Gastroesophageal sphincter (tissue), 4 donors: ENCODE measurements around the gene SEMA6B. TPM values are rescaled to one million over a fixed set of nuclear protein-coding genes. Genes with fewer than 3 reads are reported as not detected.

Experiments used
- ATAC-seq: fragments of 150-250 bp; one replicate; pipeline ENCODE4 v1.9.1; 2016; ENCODE audit warnings: mild to moderate bottlenecking, moderate library complexity
- H3K27ac ChIP-seq, 4 donors: fragments of 200-600 bp; sonication (generic) in 3 of 4; 1 replicate in 3 of 4; 2 replicates in 1 of 4; pipeline ENCODE4 v1.5.1; 2016 to 2019
- H3K27me3 ChIP-seq: fragments of 200-600 bp; sonication (generic); one replicate; pipeline ENCODE4 v1.5.1; 2019
- H3K36me3 ChIP-seq, 2 donors: fragments of 200-600 bp; sonication (generic); one replicate each; pipeline ENCODE4 v1.5.1; 2019; ENCODE audit warnings: control low read depth in 1 of 2
- H3K4me1 ChIP-seq, 3 donors: fragments of 200-600 bp; sonication (generic); 1 replicate in 2 of 3; 2 replicates in 1 of 3; pipeline ENCODE4 v1.5.1; 2016 to 2019; ENCODE audit warnings: control low read depth in 2 of 3
- H3K4me3 ChIP-seq, 2 donors: fragments of 200-600 bp; sonication (generic); one replicate each; pipeline ENCODE4 v1.5.1; 2019; ENCODE audit warnings: mild to moderate bottlenecking in 1 of 2, moderate library complexity in 1 of 2
- H3K9me3 ChIP-seq, 3 donors: fragments of 200-600 bp; sonication (generic); one replicate each; pipeline ENCODE4 v1.5.1; 2017 to 2019; ENCODE audit warnings: control low read depth in 2 of 3
- EP300 ChIP-seq: sonication (generic); formaldehyde crosslinking; IDR thresholded peaks from one replicate; pipeline ENCODE4 v1.6.1; 2017; ENCODE audit warnings: antibody characterized with exemption, mild to moderate bottlenecking
- POLR2A ChIP-seq, 2 donors: fragments of 450-650 bp; IDR thresholded peaks; one replicate each; pipeline ENCODE4 v1.6.1; 2017; ENCODE audit warnings: antibody characterized with exemption in 2 of 2, mild to moderate bottlenecking in 2 of 2, moderate library complexity in 1 of 2
- POLR2AphosphoS5 ChIP-seq: sonication (generic); formaldehyde crosslinking; IDR thresholded peaks from one replicate; pipeline ENCODE4 v1.6.1; 2017; ENCODE audit warnings: antibody characterized with exemption
- WGBS, 2 donors: methylation state at CpG; one replicate each; pipeline ENCODE4 v1.1.5; 2018; ENCODE audit warnings: low coverage in 1 of 2; 5-methylcytosine and 5-hydroxymethylcytosine counted together
- total RNA-seq, 4 donors: library from RNA; depleted of rRNA; stranded (reverse); fragments of >200 nt; gene quantifications; one replicate each; pipeline ENCODE4 v1.1.0, GENCODE V29; 2016
- TF ChIP-seq, protein P1 (sequence below), 4 experiments: fragments of 200-600 bp in 2 of 4; fragments of 450-650 bp in 2 of 4; sonication (generic) in 1 of 4; IDR thresholded peaks; one replicate each; pipeline ENCODE4 v1.5.1; 2017 to 2019; ENCODE audit warnings: antibody characterized with exemption in 4 of 4, mild to moderate bottlenecking in 2 of 4, moderate library complexity in 2 of 4

SEMA6B gene
- total RNA-seq, 4 donors from 2014 or later, result 2.0 to 12.4 (median 7.3) TPM

DNA sequence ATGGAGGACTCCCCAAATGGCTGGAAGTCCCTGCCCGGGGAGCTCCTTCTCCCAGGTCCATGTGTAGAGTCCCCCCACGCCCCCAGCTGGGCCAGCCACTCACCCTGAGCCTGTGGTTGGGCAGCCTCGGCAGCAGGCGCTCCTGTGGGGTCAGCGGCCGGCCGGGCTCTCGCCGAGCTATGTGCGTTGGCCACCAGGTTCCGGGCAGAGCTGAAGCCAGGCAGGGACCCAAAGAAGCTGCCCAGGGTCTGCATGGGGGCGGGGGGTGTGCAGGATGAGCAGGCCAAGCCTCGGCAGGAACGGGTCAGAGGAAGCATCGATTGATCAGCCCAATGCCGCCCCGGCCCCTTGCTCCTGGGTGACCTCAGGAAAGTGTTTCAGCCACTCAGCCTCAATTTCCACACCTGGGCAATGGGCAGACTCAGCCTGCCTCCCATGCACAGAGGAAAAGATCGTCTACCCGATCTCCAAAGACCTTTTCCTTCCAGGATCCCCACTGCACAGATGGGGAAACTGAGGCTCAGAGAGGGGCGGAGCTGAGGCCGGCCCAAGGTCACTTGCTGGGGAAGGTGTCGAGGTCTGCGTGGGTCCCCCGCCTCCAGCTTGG lies 41.9 kb downstream of the SEMA6B start:
- Histone ChIP-seq H3K36me3 (peaks cover 0 to 18% of the 10 kb centered on the region in 2 donors), H3K9me3 (no peaks in the 10 kb centered on the region), H3K4me1 (peaks cover 0 to 55% (median 12%) of the 10 kb centered on the region in 3 donors), H3K27me3 (no peaks in the 10 kb centered on the region), H3K27ac (peak overlapping the region; percentile 65 to 99 (median 91)), H3K4me3 (peak overlapping the region; percentile 36 to 62)
- WGBS, 2 donors, result 48% methylated on average over 8 of the region's 24 CpGs; no CpG with 5 or more reads in 1 of the 2 donors
- no peak for ATAC-seq
- no peak for TF ChIP-seq POLR2AphosphoS5
- TF ChIP-seq, protein P1, sequence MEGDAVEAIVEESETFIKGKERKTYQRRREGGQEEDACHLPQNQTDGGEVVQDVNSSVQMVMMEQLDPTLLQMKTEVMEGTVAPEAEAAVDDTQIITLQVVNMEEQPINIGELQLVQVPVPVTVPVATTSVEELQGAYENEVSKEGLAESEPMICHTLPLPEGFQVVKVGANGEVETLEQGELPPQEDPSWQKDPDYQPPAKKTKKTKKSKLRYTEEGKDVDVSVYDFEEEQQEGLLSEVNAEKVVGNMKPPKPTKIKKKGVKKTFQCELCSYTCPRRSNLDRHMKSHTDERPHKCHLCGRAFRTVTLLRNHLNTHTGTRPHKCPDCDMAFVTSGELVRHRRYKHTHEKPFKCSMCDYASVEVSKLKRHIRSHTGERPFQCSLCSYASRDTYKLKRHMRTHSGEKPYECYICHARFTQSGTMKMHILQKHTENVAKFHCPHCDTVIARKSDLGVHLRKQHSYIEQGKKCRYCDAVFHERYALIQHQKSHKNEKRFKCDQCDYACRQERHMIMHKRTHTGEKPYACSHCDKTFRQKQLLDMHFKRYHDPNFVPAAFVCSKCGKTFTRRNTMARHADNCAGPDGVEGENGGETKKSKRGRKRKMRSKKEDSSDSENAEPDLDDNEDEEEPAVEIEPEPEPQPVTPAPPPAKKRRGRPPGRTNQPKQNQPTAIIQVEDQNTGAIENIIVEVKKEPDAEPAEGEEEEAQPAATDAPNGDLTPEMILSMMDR (IDR thresholded peaks at IDR 0.05), result no peak
- TF ChIP-seq POLR2A (IDR thresholded peaks at IDR 0.05), result no peak
- TF ChIP-seq EP300, result no peak

GRCh38 chr19:4516939-4517300 lies 42.6 kb downstream of the SEMA6B start:
- no peaks in the 10 kb centered on the region for H3K9me3 ChIP-seq
- peaks cover 0 to 24% of the 10 kb centered on the region in 2 donors for H3K36me3 ChIP-seq
- ATAC-seq, result peak; percentile 26
- H3K27ac ChIP-seq, result peak overlapping the region; percentile 65 to 99 (median 91)
- 40% methylated on average over 1 of the region's 8 CpGs; no CpG with 5 or more reads in 1 of the 2 donors for WGBS, 2 donors
- H3K27me3 ChIP-seq, result no peaks in the 10 kb centered on the region
- TF ChIP-seq POLR2AphosphoS5 (no peak), EP300 (no peak), POLR2A (IDR thresholded peaks at IDR 0.05) (no peak)
- TF ChIP-seq, protein P1 (IDR thresholded peaks at IDR 0.05), result no peak
- H3K4me1 ChIP-seq, result peaks cover 0 to 55% (median 12%) of the 10 kb centered on the region in 3 donors
- peak overlapping the region; percentile 36 to 62 for H3K4me3 ChIP-seq

DNA sequence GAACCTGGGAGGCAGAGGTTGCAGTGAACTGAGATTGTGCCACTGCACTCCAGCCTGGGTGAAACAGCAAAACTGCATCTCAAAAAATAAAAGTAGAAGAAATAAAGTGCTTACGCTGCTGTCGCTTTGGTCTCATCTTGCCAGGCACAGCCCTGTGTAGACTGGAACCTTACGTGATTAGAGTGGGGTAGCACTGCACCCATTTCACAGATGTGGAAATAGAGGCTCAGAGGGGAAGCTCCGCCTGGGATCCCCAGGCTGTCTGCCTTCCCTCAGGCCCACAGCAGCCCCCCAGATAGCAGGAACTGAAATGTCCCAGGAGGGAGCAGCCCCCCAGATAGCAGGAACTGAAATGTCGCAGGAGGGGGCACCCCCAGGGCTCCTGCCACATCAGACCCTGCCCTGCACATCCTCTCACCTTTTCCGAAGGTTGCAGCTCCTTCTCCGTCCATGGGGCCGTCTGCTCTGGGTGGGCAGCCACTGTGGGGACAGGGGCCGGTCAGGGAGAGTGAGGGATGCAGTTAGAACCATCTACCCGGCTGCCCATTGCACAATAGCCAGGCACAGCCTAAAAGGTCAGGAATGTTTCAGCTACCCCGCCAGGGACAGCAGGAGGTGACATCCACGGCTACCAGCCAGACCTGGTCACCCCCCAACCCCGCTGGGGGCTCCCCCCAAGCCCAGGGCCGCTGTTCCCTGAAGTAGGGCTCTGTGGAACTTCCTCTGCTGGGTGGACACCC lies 43.1 kb downstream of the SEMA6B start:
- ATAC-seq, result no peak
- TF ChIP-seq EP300 (no peak), POLR2AphosphoS5 (no peak), POLR2A (IDR thresholded peaks at IDR 0.05) (no peak)
- TF ChIP-seq, protein P1 (IDR thresholded peaks at IDR 0.05), result no peak
- WGBS, 2 donors, result 75% methylated on average over 2 of the region's 14 CpGs; no CpG with 5 or more reads in 1 of the 2 donors
- Histone ChIP-seq H3K27ac (peak overlapping the region; percentile 65 to 99 (median 91)), H3K4me1 (peaks cover 0 to 55% (median 12%) of the 10 kb centered on the region in 3 donors), H3K4me3 (peak overlapping the region; percentile 36 to 62), H3K9me3 (no peaks in the 10 kb centered on the region), H3K36me3 (peaks cover 0 to 30% of the 10 kb centered on the region in 2 donors), H3K27me3 (no peaks in the 10 kb centered on the region)

DNA sequence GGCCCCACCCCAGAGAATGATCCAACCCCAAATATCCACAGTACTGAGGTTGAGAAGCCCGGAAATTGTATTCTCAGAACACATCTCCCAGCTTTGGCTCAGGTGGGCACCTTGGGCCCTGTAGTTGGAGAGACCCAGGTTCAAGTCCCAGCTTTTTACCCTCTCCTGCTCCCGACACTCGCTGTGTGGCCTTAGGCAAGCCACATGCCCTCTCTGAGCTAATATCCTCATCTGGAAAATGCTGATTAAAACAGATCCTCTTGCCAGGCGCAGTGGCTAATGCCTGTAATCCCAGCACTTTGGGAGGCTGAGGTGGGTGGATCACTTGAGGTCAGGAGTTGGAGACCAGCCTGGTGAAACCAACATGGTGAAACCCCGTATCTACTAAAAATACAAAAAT lies 43.8 kb downstream of the SEMA6B start:
- WGBS, 2 donors, result 60 to 93% methylated on average over 2 to 3 of the region's 5 CpGs
- H3K36me3 ChIP-seq, result peaks cover 0 to 33% of the 10 kb centered on the region in 2 donors
- no peak overlapping the region for H3K4me3 ChIP-seq
- peaks cover 0 to 55% (median 12%) of the 10 kb centered on the region in 3 donors for H3K4me1 ChIP-seq
- TF ChIP-seq EP300 (no peak), POLR2AphosphoS5 (no peak), POLR2A (IDR thresholded peaks at IDR 0.05) (no peak)
- TF ChIP-seq, protein P1 (IDR thresholded peaks at IDR 0.05), result no peak
- peak overlapping the region in 3 of 4 donors; percentile 90 to 99 (median 92) for H3K27ac ChIP-seq
- no peaks in the 10 kb centered on the region for H3K27me3 ChIP-seq
- no peaks in the 10 kb centered on the region for H3K9me3 ChIP-seq
- ATAC-seq, result no peak
